ENCODE data around the gene SPAG17.

Gene SPAG17

GRCh38 chr1:118085365-118085764 is 99.7 kb downstream of the SPAG17 start:
- no peak for TF ChIP-seq SIN3A (IDR thresholded peaks at IDR 0.05; ENCODE audit: borderline replicate concordance, insufficient read depth, low read length)
- TF ChIP-seq FOXP2 (optimal IDR thresholded peaks at IDR 0.05; ENCODE audit: borderline replicate concordance, extremely low read depth, extremely low read length, insufficient read depth) = no peak
- no peak for TF ChIP-seq REST (IDR thresholded peaks at IDR 0.05; ENCODE audit: insufficient read depth in 1 of 2, low read depth in 2 of 2, low read length in 2 of 2)
- TF ChIP-seq POLR2AphosphoS5 (IDR thresholded peaks at IDR 0.05; ENCODE audit: low read depth, low read length) = no peak
- TF ChIP-seq TAF1 (IDR thresholded peaks at IDR 0.05; ENCODE audit: borderline replicate concordance, insufficient read depth, low read length) = no peak

- TF ChIP-seq POLR2AphosphoS5 (IDR thresholded peaks at IDR 0.05; ENCODE audit: low read depth, low read length) (no peak), REST (IDR thresholded peaks at IDR 0.05; ENCODE audit: insufficient read depth in 1 of 2, low read depth in 2 of 2, low read length in 2 of 2) (no peak), SIN3A (IDR thresholded peaks at IDR 0.05; ENCODE audit: borderline replicate concordance, insufficient read depth, low read length) (no peak), FOXP2 (optimal IDR thresholded peaks at IDR 0.05; ENCODE audit: borderline replicate concordance, extremely low read depth, extremely low read length, insufficient read depth) (no peak), TAF1 (IDR thresholded peaks at IDR 0.05; ENCODE audit: borderline replicate concordance, insufficient read depth, low read length) (no peak)
Observed at GRCh38 chr1:118084400-118084799, 100.6 kb downstream of the SPAG17 start.

GRCh38 chr1:118082984-118083383 is 102.0 kb downstream of the SPAG17 start:
- TF ChIP-seq TAF1 (IDR thresholded peaks at IDR 0.05; ENCODE audit: borderline replicate concordance, insufficient read depth, low read length) = no peak
- TF ChIP-seq REST (IDR thresholded peaks at IDR 0.05; ENCODE audit: insufficient read depth in 1 of 2, low read depth in 2 of 2, low read length in 2 of 2) = no peak
- TF ChIP-seq POLR2AphosphoS5 (IDR thresholded peaks at IDR 0.05; ENCODE audit: low read depth, low read length) = no peak
- TF ChIP-seq SIN3A (IDR thresholded peaks at IDR 0.05; ENCODE audit: borderline replicate concordance, insufficient read depth, low read length) = no peak
- TF ChIP-seq FOXP2 (optimal IDR thresholded peaks at IDR 0.05; ENCODE audit: borderline replicate concordance, extremely low read depth, extremely low read length, insufficient read depth) = no peak

- TF ChIP-seq POLR2AphosphoS5 (IDR thresholded peaks at IDR 0.05; ENCODE audit: low read depth, low read length) (no peak), REST (IDR thresholded peaks at IDR 0.05; ENCODE audit: insufficient read depth in 1 of 2, low read depth in 2 of 2, low read length in 2 of 2) (no peak), TAF1 (IDR thresholded peaks at IDR 0.05; ENCODE audit: borderline replicate concordance, insufficient read depth, low read length) (no peak), SIN3A (IDR thresholded peaks at IDR 0.05; ENCODE audit: borderline replicate concordance, insufficient read depth, low read length) (no peak), FOXP2 (optimal IDR thresholded peaks at IDR 0.05; ENCODE audit: borderline replicate concordance, extremely low read depth, extremely low read length, insufficient read depth) (no peak)
Observed at GRCh38 chr1:118081387-118081786, 103.6 kb downstream of the SPAG17 start.
